ENCODE measurements around the gene OR13J1. TPM values are rescaled to one million over a fixed set of nuclear protein-coding genes. Genes with fewer than 3 reads are reported as not detected.

The OR13J1 gene
- total and polyA plus RNA-seq, 2 experiments from 2014 or later, result 0.15 TPM; not detected in 1

- no peak for ATAC-seq
Measured at GRCh38 chr9:35831040-35831439, 39.2 kb downstream of the OR13J1 start.

More at GRCh38 chr9:35831040-35831439, 39.2 kb downstream of the OR13J1 start:
- no peak for TF ChIP-seq REST (IDR thresholded peaks at IDR 0.05; ENCODE audit: unreplicated experiment)
- TF ChIP-seq ZNF331 (CRISPR knock-in tag; IDR thresholded peaks at IDR 0.05; ENCODE audit: low read depth), result no peak
- no peak for TF ChIP-seq EZH2 (IDR thresholded peaks at IDR 0.05; ENCODE audit: low read depth, unreplicated experiment)
- TF ChIP-seq, protein P1, sequence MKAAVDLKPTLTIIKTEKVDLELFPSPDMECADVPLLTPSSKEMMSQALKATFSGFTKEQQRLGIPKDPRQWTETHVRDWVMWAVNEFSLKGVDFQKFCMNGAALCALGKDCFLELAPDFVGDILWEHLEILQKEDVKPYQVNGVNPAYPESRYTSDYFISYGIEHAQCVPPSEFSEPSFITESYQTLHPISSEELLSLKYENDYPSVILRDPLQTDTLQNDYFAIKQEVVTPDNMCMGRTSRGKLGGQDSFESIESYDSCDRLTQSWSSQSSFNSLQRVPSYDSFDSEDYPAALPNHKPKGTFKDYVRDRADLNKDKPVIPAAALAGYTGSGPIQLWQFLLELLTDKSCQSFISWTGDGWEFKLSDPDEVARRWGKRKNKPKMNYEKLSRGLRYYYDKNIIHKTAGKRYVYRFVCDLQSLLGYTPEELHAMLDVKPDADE (IDR thresholded peaks at IDR 0.05), result no peak
- TF ChIP-seq JUNB (IDR thresholded peaks at IDR 0.05; ENCODE audit: unreplicated experiment), result no peak
- no peak for TF ChIP-seq ZNF462 (CRISPR knock-in tag; IDR thresholded peaks at IDR 0.05)
- DNase-seq (ENCODE audit: low spot score), result no peak
- Histone ChIP-seq H3K9me2 (ENCODE audit: insufficient read depth) (no peaks in the 10 kb centered on the region), H3K27me3 (ENCODE audit: insufficient read depth) (no peaks in the 10 kb centered on the region), H3K4me3 (no peak overlapping the region), H3K36me3 (ENCODE audit: insufficient read depth) (no peaks in the 10 kb centered on the region), H3K79me2 (replicated peaks; ENCODE audit: insufficient read depth) (no peaks in the 10 kb centered on the region), H3F3A (replicated peaks; ENCODE audit: low read depth) (0 out of 2 replicates have a peak, but pooled peaks cover 6% of the 10 kb centered on the region), H3K4me2 (no peak overlapping the region), H4K20me1 (replicated peaks; ENCODE audit: insufficient read depth) (no peaks in the 10 kb centered on the region; the same call in 1 of the 2 replicates), H2AFZ (no peak overlapping the region), H3K27ac (ENCODE audit: low read depth) (no peak overlapping the region), H3K4me1 (ENCODE audit: insufficient read depth) (peaks cover 8% of the 10 kb centered on the region; the same call in 1 of the 2 replicates)
- Mint-ChIP-seq H3K9me3 (no peaks in the 10 kb centered on the region; the same call in 2 of the 3 replicates), H3K36me3 (ENCODE audit: low read depth) (no peaks in the 10 kb centered on the region), H3K27me3 (ENCODE audit: insufficient read depth, low read depth, poor library complexity) (peaks cover 14% of the 10 kb centered on the region), H3K4me1 (peaks cover 34% of the 10 kb centered on the region), H3K4me3 (no peak overlapping the region; the same call in 2 of the 3 replicates), H3K27ac (no peak overlapping the region)

Measured in GM23338 (cell line).